ENCODE data around the gene SETDB1.

DNA sequence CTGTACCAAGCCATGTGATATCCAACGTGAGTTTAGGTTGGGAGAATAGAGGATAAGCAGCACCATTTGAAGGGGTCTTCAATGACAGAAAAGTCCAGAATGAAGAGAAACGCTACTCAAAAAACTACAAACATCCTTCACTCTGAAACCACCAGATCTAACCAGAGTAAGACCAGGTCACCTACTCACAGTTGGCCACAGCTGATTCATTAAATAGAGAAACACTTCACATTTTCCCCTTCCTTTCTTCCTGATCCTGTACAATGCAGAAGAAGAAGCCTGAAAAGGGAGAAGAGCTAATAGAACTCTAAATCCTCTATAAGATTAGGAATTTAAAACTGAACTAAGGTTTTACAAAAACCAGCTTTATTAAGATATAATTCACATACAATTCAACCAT is 19.4 kb upstream of the SETDB1 start:
- TF ChIP-seq, protein P1, sequence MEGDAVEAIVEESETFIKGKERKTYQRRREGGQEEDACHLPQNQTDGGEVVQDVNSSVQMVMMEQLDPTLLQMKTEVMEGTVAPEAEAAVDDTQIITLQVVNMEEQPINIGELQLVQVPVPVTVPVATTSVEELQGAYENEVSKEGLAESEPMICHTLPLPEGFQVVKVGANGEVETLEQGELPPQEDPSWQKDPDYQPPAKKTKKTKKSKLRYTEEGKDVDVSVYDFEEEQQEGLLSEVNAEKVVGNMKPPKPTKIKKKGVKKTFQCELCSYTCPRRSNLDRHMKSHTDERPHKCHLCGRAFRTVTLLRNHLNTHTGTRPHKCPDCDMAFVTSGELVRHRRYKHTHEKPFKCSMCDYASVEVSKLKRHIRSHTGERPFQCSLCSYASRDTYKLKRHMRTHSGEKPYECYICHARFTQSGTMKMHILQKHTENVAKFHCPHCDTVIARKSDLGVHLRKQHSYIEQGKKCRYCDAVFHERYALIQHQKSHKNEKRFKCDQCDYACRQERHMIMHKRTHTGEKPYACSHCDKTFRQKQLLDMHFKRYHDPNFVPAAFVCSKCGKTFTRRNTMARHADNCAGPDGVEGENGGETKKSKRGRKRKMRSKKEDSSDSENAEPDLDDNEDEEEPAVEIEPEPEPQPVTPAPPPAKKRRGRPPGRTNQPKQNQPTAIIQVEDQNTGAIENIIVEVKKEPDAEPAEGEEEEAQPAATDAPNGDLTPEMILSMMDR (IDR thresholded peaks at IDR 0.05): no peak
- TF ChIP-seq EZH2 (IDR thresholded peaks at IDR 0.05) (no peak), EZH2phosphoT487 (IDR thresholded peaks at IDR 0.05) (no peak)

Data from neural progenitor cell (in vitro differentiated cells).